HG03565 (cell line): Measurements from ENCODE around the gene ZBTB34.

ENCODE experiments used
- ATAC-seq: cut with Tn5 transposase; IDR thresholded peaks from one replicate; pipeline ENCODE4 v1.9.1; 2021; ENCODE audit warnings: mild to moderate bottlenecking, moderate library complexity; ENCODE audit not compliant: unreplicated experiment

Gene ZBTB34

GRCh38 chr9:126842977-126843799 lies 17.3 kb upstream of the ZBTB34 start:
- no peak for ATAC-seq

- ATAC-seq: no peak
Measured at GRCh38 chr9:126844085-126844484, 16.4 kb upstream of the ZBTB34 start.

- no peak for ATAC-seq
Measured at GRCh38 chr9:126847051-126847450, 13.4 kb upstream of the ZBTB34 start.

GRCh38 chr9:126849591-126850225 lies 10.7 kb upstream of the ZBTB34 start:
- ATAC-seq: no peak

- no peak for ATAC-seq
Measured at GRCh38 chr9:126851286-126851880, 9.1 kb upstream of the ZBTB34 start.

GRCh38 chr9:126852086-126852688 lies 8.3 kb upstream of the ZBTB34 start:
- ATAC-seq: no peak

- ATAC-seq: no peak
Measured at GRCh38 chr9:126853667-126854066, 6.8 kb upstream of the ZBTB34 start.

GRCh38 chr9:126854734-126855133 lies 5.7 kb upstream of the ZBTB34 start:
- no peak for ATAC-seq

- ATAC-seq: no peak
Measured at GRCh38 chr9:126856326-126856877, 4.0 kb upstream of the ZBTB34 start.

- ATAC-seq: no peak
Measured at GRCh38 chr9:126857261-126857960, 3.0 kb upstream of the ZBTB34 start.

GRCh38 chr9:126859111-126859510 lies 1.3 kb upstream of the ZBTB34 start:
- no peak for ATAC-seq

- ATAC-seq: peak; percentile 12
Measured at GRCh38 chr9:126860757-126861466, 473 bp downstream of the ZBTB34 start.

- ATAC-seq: no peak
Measured at GRCh38 chr9:126861707-126862103, 1.3 kb downstream of the ZBTB34 start.

GRCh38 chr9:126862104-126862761 lies 1.8 kb downstream of the ZBTB34 start:
- no peak for ATAC-seq

GRCh38 chr9:126864771-126865170 lies 4.3 kb downstream of the ZBTB34 start:
- no peak for ATAC-seq

- no peak for ATAC-seq
Measured at GRCh38 chr9:126869368-126869767, 8.9 kb downstream of the ZBTB34 start.

GRCh38 chr9:126872516-126872915 lies 12.1 kb downstream of the ZBTB34 start:
- ATAC-seq: no peak

- ATAC-seq: no peak
Measured at GRCh38 chr9:126874546-126875314, 14.3 kb downstream of the ZBTB34 start.
